ENCODE results near the gene AFAP1L2.

The AFAP1L2 gene

DNA sequence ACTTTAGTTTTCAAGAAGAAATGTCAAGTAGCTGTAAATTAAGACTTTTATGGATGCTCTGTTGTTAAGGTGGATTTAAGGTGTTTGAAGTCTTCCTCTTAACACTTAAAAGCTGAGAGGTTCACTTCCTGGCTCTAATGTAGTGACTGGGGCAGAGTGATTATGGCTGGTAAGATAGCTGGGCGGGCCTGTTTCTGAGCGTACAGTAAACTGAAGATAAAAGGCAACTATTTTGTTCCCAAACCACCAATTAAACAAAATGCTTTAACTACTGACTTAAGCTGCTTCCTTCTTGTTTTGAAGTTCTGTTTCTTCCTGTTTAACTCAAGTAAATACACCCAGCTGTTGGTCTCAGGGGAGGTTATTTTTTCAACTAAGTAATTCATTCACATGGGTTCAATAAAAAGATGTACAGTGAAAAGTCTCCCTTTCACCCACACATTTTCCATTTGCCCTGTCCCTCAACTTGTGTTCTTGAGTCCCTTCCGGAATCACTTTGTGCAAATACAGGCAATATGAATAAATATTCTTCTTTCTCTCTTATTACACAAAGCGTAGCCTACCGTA, 145.9 kb downstream of the AFAP1L2 start:
- Histone ChIP-seq H3K36me3 (ENCODE audit: insufficient read depth, low read length) (no peaks in the 10 kb centered on the region), H4K20me1 (ENCODE audit: insufficient read depth, low read length, poor library complexity, severe bottlenecking) (no peaks in the 10 kb centered on the region), H3K27me3 (ENCODE audit: insufficient read depth, low read length, poor library complexity, severe bottlenecking) (no peaks in the 10 kb centered on the region), H3F3A (ENCODE audit: low read depth) (peaks cover 5% of the 10 kb centered on the region; the same call in 1 of the 2 replicates), H3K4me1 (ENCODE audit: insufficient read depth, low read length, poor library complexity, severe bottlenecking) (peaks cover 43% of the 10 kb centered on the region), H3K9me2 (replicated peaks; ENCODE audit: low read depth, low read length) (no peaks in the 10 kb centered on the region), H3K4me3 (ENCODE audit: low read length, poor library complexity, severe bottlenecking) (peak overlapping the region; percentile 18), H3K79me2 (ENCODE audit: insufficient read depth, low read length) (no peaks in the 10 kb centered on the region), H2AFZ (ENCODE audit: low read length) (peak overlapping the region; percentile 59), H3K9me3 (ENCODE audit: insufficient read depth, low read depth, low read length) (no peaks in the 10 kb centered on the region), H3K4me2 (ENCODE audit: low read depth, low read length, poor library complexity, severe bottlenecking) (peak overlapping the region; percentile 59), H3K9ac (ENCODE audit: low read depth, low read length, poor library complexity, severe bottlenecking) (peak overlapping the region; percentile 15)
- TF ChIP-seq, protein P1, sequence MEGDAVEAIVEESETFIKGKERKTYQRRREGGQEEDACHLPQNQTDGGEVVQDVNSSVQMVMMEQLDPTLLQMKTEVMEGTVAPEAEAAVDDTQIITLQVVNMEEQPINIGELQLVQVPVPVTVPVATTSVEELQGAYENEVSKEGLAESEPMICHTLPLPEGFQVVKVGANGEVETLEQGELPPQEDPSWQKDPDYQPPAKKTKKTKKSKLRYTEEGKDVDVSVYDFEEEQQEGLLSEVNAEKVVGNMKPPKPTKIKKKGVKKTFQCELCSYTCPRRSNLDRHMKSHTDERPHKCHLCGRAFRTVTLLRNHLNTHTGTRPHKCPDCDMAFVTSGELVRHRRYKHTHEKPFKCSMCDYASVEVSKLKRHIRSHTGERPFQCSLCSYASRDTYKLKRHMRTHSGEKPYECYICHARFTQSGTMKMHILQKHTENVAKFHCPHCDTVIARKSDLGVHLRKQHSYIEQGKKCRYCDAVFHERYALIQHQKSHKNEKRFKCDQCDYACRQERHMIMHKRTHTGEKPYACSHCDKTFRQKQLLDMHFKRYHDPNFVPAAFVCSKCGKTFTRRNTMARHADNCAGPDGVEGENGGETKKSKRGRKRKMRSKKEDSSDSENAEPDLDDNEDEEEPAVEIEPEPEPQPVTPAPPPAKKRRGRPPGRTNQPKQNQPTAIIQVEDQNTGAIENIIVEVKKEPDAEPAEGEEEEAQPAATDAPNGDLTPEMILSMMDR (conservative IDR thresholded peaks at IDR 0.05; ENCODE audit: low read length), result no peak
- TF ChIP-seq EZH2phosphoT487 (IDR thresholded peaks at IDR 0.05; ENCODE audit: borderline replicate concordance), result no peak

DNA sequence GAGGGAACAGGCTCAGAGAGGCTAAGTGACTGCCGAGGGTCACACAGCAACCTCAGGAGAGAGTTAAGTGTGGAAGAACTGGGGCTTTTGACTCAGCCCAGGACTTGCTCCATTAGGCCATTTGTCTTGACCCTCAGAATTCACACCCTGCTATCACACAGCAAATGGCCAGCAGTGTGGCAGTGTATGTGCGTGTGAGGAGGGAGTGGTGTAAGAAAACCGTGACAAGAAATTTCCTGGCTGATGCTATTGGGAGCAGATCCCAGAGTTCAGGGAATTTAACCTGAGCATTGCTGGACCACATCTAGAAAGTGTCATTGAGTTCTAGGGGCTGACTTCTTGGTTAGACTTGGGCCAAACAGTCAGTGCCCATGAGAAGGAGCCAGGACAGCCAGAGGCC, 146.8 kb downstream of the AFAP1L2 start:
- no peak for TF ChIP-seq EZH2phosphoT487 (IDR thresholded peaks at IDR 0.05; ENCODE audit: borderline replicate concordance)
- TF ChIP-seq, protein P1 (conservative IDR thresholded peaks at IDR 0.05; ENCODE audit: low read length), result no peak

DNA sequence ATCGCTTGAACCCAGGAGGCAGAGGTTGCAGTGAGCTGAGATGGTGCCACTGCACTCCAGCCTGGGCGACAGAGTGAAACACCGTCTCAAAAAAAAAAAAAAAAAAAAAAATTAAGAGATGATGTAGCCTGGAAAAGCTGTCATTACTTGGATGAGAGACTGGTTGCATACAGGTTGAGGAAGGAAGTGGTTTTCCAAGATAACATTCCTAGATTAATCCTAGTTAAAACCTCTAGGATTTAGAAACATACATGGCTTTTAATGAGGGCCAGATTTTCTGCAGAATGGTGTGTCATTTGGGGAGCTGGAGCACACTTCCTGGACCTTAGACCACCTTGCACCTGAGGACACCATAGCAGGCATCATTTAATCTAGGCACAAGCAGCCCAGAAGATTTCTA, 147.5 kb downstream of the AFAP1L2 start:
- Histone ChIP-seq H3K27me3 (ENCODE audit: insufficient read depth, low read length, poor library complexity, severe bottlenecking) (no peaks in the 10 kb centered on the region), H2AFZ (ENCODE audit: low read length) (no peak overlapping the region), H3K4me1 (ENCODE audit: insufficient read depth, low read length, poor library complexity, severe bottlenecking) (peaks cover 43% of the 10 kb centered on the region), H3K4me3 (ENCODE audit: low read length, poor library complexity, severe bottlenecking) (no peak overlapping the region), H3K79me2 (ENCODE audit: insufficient read depth, low read length) (no peaks in the 10 kb centered on the region), H3K9me2 (replicated peaks; ENCODE audit: low read depth, low read length) (no peaks in the 10 kb centered on the region), H3K4me2 (ENCODE audit: low read depth, low read length, poor library complexity, severe bottlenecking) (no peak overlapping the region), H3F3A (ENCODE audit: low read depth) (peaks cover 5% of the 10 kb centered on the region; the same call in 1 of the 2 replicates), H3K9ac (ENCODE audit: low read depth, low read length, poor library complexity, severe bottlenecking) (no peak overlapping the region), H3K9me3 (ENCODE audit: insufficient read depth, low read depth, low read length) (no peaks in the 10 kb centered on the region), H4K20me1 (ENCODE audit: insufficient read depth, low read length, poor library complexity, severe bottlenecking) (no peaks in the 10 kb centered on the region), H3K36me3 (ENCODE audit: insufficient read depth, low read length) (no peaks in the 10 kb centered on the region)
- TF ChIP-seq, protein P1 (conservative IDR thresholded peaks at IDR 0.05; ENCODE audit: low read length), result no peak
- no peak for TF ChIP-seq EZH2phosphoT487 (IDR thresholded peaks at IDR 0.05; ENCODE audit: borderline replicate concordance)

More for the DNA sequence above, 146.8 kb downstream of the AFAP1L2 start:
- H3K79me2 ChIP-seq (ENCODE audit: insufficient read depth, low read length), result no peaks in the 10 kb centered on the region
- no peaks in the 10 kb centered on the region for H4K20me1 ChIP-seq (ENCODE audit: insufficient read depth, low read length, poor library complexity, severe bottlenecking)
- no peaks in the 10 kb centered on the region for H3K9me2 ChIP-seq (replicated peaks; ENCODE audit: low read depth, low read length)
- no peak overlapping the region for H3K4me3 ChIP-seq (ENCODE audit: low read length, poor library complexity, severe bottlenecking)
- no peaks in the 10 kb centered on the region for H3K9me3 ChIP-seq (ENCODE audit: insufficient read depth, low read depth, low read length)
- H3K27me3 ChIP-seq (ENCODE audit: insufficient read depth, low read length, poor library complexity, severe bottlenecking), result no peaks in the 10 kb centered on the region
- H2AFZ ChIP-seq (ENCODE audit: low read length), result peak overlapping the region; percentile 59; the same call in 1 of the 2 replicates
- H3K9ac ChIP-seq (ENCODE audit: low read depth, low read length, poor library complexity, severe bottlenecking), result no peak overlapping the region
- H3K4me2 ChIP-seq (ENCODE audit: low read depth, low read length, poor library complexity, severe bottlenecking), result peak overlapping the region; percentile 59
- H3K4me1 ChIP-seq (ENCODE audit: insufficient read depth, low read length, poor library complexity, severe bottlenecking), result peaks cover 43% of the 10 kb centered on the region
- peaks cover 5% of the 10 kb centered on the region; the same call in 1 of the 2 replicates for H3F3A ChIP-seq (ENCODE audit: low read depth)
- H3K36me3 ChIP-seq (ENCODE audit: insufficient read depth, low read length), result no peaks in the 10 kb centered on the region
